Epithelial cell of proximal tubule (primary cell): ENCODE measurements around the gene PREPL. TPM values are rescaled to one million over a fixed set of nuclear protein-coding genes. Genes with fewer than 3 reads are reported as not detected.

Experiments
- DNase-seq: peaks from one replicate; pipeline ENCODE4 v3.0.0-alpha.2; 2011; ENCODE audit warnings: low read depth
- H3K4me3 ChIP-seq: 2 replicates; pipeline ENCODE4 v1.5.1; 2011; ENCODE audit warnings: low read depth, mild to moderate bottlenecking, low read length
- total RNA-seq: library from RNA; depleted of rRNA; stranded (reverse); fragments of >200 nt; gene quantifications from 2 replicates; pipeline ENCODE4 v1.2.3, GENCODE V29; 2015
- TF ChIP-seq, protein P1 (sequence below): conservative IDR thresholded peaks from 2 replicates; pipeline ENCODE4 v1.5.1; 2012; ENCODE audit warnings: low read depth, mild to moderate bottlenecking, low read length

The PREPL gene
- total RNA-seq, 1 donor from 2014 or later = 15.2 TPM

DNA sequence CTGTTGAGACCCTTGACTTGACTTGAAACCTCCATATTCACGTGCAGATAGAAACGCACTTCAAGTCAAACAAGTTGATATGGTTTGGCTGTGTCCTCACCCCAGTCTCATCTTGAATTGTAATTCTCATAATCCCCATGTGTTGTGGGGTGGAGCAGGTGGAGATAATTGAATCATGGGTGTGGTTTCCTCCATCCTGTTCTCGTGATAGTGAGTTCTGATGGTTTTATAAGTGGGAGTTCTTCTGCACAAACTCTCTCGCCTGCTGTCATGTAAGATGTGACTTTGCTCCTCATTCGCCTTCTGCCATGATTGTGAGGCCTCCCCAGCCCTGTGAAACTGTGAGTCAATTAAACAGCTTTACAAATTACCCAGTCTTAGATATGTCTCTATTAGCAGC, 64.6 kb downstream of the PREPL start:
- no peak overlapping the region for H3K4me3 ChIP-seq
- no peak for DNase-seq
- TF ChIP-seq, protein P1, sequence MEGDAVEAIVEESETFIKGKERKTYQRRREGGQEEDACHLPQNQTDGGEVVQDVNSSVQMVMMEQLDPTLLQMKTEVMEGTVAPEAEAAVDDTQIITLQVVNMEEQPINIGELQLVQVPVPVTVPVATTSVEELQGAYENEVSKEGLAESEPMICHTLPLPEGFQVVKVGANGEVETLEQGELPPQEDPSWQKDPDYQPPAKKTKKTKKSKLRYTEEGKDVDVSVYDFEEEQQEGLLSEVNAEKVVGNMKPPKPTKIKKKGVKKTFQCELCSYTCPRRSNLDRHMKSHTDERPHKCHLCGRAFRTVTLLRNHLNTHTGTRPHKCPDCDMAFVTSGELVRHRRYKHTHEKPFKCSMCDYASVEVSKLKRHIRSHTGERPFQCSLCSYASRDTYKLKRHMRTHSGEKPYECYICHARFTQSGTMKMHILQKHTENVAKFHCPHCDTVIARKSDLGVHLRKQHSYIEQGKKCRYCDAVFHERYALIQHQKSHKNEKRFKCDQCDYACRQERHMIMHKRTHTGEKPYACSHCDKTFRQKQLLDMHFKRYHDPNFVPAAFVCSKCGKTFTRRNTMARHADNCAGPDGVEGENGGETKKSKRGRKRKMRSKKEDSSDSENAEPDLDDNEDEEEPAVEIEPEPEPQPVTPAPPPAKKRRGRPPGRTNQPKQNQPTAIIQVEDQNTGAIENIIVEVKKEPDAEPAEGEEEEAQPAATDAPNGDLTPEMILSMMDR = no peak

DNA sequence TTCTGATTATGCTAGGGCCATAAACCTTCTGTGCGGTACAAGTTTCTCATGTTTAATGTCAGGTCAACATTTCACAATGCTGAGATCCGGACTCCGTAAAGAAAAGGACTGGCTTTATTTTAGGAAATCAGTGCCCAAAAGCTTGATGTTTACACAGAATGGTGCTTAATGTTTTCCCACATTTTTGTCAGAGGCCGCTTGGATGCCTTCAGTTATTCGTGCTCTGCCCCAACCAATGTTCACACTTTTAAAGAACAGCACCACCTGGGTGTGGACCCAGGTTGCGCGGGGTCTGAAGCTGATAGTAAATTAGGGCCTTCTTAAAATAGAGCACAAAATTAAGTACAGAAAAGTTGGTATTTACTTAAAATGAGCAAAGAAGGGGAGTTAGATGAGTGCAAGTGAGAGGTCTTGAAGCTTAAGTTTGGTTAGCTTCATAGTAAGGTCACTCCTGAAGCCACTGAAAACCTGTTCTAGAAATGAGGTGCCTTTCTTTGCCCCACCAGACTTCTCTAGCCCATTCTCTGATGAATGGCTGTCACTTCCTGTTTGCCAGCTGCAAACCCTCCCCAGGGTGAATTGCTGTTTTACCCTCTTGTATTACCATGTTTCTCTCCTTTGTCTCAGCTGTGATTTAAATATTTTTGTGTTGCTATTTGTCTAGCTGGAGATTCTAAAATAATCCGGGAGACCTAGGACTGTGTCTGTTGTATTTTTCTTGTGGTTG, 65.5 kb downstream of the PREPL start:
- no peak overlapping the region for H3K4me3 ChIP-seq
- no peak for DNase-seq
- TF ChIP-seq, protein P1 = peak; percentile 32

DNA sequence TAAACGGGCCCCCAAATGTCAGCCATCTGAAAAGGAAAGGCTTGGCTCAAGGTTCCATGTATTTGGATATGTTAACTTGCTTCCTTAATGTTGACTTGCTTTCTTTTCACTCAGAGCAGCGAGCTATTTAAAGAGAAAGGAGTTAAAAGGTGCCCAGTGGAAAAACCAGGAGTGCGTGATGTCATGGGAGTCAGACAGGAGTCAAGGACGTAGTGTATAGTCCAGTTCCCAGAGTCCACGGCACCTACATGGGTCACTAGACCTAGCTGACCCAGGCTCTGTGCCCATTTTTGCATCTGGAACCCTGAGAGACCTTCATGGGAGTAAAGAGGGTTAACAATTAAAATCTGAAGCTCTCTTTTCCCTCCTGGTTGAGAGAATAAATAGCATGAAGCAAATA, 66.2 kb downstream of the PREPL start:
- H3K4me3 ChIP-seq = no peak overlapping the region
- TF ChIP-seq, protein P1 = no peak
- DNase-seq = no peak

DNA sequence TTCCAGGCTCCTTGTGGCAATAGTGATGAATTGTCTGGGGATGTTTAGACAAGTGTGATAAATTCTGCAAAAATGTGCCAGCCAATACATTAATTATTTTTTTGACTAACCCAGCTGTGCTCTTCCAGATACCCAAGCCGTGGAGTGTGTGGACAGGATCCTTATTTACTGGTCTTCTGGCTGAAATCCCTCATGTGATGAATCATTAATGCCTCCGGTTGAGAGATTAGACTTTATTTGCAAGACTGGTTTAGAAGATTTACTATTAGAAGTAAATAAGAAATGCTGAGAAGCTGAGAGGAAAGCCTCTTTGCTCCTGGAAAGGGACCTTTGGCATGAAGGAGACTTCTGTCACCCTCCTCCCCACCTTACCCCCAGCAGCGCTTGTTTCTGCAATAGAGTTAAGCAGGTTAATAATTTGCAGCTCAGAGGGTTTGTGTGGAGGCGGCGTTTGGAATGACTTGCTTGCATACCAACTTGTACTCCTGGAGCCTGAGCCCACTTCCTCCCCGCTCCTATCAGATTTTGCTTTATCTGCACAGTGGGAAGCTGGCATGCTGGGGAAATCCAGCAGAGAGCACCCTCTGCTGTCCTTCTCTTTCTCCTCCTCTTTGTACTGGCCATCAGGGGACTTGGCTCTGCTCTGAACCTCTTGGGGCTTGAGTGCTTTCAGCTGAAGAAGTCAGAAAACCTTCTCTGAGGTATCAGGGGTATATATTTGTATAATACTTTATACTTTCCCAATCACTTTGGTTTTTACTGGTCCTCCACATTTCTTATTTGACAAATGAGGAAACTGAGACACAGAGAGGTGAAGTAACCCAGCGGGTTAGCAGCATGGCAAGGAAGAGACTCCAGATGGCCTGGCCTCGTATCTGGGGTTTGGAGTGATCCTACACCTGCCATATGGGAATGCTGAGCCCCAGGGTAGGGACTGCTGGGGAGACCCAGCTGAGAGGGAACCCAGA, 69.7 kb downstream of the PREPL start:
- TF ChIP-seq, protein P1 = peak; percentile 85
- peak; percentile 99 for DNase-seq
- peak overlapping the region; percentile 1 for H3K4me3 ChIP-seq

DNA sequence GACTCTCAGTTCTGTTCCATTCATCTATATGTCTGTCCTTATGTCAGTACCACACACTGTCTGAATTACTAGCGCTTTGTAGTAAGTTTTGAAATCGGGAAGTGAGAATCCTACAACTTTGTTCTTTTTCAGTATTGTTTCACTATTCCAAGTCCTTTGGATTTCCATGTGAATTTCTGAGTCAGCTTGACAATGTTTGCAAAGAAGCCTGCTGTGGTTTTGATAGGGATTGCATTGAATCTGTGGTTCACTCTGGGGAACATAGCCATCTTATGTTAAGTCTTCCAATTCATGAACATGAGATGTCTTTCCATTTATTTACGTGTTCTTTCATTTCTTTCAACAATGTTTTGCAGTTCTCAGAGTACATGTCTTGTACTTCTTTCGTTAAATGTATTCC, 71.0 kb downstream of the PREPL start:
- H3K4me3 ChIP-seq = no peak overlapping the region
- TF ChIP-seq, protein P1 = no peak
- peak; percentile 63 for DNase-seq

DNA sequence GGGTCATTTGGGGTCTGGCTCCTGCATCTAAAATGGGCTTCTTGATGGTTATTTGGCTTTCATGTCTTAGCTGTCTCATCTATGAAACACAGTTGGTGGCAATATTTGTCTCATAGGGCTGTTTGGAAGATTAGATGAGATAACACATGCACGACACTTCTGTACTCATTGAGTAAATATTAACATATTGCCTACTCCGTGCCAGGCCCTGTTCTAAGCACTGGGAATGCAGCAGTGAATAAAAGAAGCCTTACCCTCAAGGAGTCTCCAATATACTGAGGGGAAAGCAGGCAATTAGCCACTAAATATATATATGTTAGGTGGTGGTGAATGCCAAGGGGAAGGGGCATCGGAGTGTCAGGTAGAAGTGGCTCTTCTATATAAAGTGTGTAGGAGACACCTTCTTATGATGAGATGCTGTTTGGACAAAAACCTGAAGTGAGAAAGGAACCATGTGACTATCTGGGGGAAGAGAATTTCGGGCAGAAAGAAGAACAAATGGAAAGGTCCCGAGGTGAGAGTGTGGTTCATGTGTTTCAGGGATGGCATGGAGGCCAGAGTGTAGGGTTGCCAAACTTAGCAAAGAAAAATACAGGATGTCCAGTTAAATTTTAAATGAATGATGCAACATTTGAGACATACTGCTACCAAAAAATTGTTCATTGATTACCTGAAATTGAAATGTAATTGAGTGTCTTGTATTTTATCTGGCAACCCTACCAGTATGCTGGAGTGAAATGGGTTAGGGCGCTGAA, 74.2 kb downstream of the PREPL start:
- peak; percentile 44 for DNase-seq
- TF ChIP-seq, protein P1 = no peak
- no peak overlapping the region for H3K4me3 ChIP-seq
